Muscle of back (tissue), 11 donors: Measurements from ENCODE around the gene TNNI2. TPM values are rescaled to one million over a fixed set of nuclear protein-coding genes. Genes with fewer than 3 reads are reported as not detected.

Experiments used
- DNase-seq, 3 donors: peaks; one replicate each; pipeline versions ENCODE4 v3.0.0 to v3.0.0-alpha.2; 2013
- polyA plus RNA-seq, 10 donors: library from polyadenylated mRNA; unstranded; fragments of 120-200 nt; gene quantifications; one replicate each; pipeline ENCODE4 v1.2.1, GENCODE V29; 2013; ENCODE audit not compliant: insufficient read length in 10 of 10

The TNNI2 gene
- polyA plus RNA-seq, 10 donors: 1,680 to 3,659 (median 2,733) TPM

DNA sequence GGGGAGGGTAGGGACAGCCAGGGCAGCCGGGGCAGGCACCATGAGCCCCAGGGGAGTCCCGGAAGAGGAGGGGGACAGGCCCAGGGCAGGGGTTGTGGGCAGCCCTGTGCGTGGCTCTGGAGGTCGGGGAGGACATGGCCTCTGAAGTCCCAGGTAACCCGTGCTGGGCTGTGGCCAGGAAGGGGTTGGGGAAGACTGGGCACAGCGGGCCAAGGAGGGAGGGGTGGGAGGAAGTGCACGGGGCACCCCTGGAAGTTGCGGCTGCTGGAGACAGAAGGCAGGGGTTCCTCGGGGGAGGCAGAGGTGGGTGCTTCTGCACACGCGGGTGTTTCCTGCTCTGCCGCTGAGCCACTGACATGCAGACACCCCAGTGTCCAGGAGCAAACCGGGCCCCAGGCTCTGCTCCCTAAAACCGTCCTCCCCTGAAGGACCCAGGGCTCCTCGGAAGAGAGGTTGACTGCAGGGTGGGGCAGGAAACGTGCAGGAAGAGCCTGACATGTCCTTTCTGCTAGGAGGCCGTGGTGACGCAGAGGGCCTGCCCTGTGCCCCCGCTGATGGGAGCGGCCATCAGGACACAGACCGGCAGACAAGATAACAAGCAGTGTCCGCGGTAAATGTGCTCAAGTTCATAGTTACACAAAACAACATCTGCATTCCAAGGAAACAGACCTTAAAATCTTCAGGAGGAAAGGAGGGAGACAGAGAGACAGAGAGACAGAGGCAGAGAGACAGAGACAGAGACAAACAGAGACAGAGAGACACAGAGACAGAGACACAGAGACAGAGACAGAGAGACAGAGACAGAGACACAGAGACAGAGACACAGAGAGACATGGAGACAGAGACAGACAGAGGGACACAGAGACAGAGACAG is 5.7 kb downstream of the TNNI2 start:
- peak in 1 of 3 donors; percentile 76 for DNase-seq

GRCh38 chr11:1845095-1845429 is 6.3 kb downstream of the TNNI2 start:
- no peak for DNase-seq

DNA sequence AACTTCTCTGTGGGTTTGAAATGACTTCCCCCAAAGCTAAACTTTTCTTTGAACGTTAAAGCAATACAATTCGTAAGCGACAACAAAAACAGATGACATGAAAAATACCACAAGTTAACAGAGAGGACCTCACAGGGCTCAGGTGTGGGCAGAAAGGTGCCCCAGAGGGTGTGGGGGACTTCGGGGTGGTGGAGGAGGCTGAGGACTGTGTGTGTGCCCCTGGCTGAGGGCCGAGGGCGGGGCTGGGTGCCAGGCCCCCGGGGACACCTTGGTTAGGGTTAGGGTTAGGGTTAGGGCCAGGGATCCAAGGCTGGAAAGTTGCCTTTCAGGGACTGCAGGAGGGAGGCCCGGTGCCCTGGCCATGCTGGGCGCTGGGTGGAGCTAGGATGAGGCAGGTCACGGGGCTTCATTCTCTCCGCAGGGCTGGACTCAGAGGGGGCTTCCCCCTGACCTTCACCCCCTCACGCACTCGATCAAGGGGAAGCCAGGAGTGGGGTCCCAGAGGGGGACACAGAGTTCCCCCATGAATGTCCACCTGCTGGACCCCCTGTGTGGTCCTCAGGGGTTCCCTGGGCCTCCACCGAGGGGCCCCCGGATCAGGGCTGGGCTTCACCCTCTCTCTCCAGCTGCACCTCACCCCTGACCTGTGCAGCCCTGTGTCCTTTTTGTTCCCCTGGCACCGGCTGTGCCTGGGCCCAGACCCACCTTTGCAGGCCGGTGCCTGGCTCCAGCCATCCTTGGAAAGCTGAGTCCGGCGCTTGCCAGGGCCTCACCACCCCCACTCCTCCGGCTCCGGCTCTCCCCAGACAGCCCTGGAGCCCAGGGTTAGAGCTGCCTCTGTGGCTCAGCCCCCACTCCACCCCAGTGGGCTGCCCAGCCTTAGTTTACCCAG is 7.0 kb downstream of the TNNI2 start:
- DNase-seq: no peak

DNA sequence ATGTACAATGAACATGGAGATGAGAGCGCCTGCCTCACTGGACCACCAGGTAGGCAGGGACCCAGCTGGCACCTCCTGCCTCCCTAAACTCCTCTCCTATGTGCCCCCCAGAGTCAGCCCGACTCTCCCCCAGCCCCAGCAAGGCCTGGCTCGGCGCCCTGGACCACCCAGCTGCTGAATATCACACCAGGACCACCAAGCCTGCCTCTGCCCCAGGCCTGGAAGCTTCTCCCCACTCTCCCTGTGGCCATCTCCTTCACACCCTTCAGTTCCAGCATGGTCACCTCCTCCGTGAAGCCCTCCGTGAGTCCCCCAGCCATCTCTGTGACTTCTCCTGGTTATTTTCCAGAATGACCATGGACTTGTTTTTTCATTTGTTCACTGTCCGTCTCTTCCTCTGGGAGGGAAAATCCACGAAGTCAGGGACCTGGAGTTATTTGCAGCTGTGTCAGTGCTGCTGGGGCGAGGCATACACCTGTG is 7.7 kb downstream of the TNNI2 start:
- no peak for DNase-seq

DNA sequence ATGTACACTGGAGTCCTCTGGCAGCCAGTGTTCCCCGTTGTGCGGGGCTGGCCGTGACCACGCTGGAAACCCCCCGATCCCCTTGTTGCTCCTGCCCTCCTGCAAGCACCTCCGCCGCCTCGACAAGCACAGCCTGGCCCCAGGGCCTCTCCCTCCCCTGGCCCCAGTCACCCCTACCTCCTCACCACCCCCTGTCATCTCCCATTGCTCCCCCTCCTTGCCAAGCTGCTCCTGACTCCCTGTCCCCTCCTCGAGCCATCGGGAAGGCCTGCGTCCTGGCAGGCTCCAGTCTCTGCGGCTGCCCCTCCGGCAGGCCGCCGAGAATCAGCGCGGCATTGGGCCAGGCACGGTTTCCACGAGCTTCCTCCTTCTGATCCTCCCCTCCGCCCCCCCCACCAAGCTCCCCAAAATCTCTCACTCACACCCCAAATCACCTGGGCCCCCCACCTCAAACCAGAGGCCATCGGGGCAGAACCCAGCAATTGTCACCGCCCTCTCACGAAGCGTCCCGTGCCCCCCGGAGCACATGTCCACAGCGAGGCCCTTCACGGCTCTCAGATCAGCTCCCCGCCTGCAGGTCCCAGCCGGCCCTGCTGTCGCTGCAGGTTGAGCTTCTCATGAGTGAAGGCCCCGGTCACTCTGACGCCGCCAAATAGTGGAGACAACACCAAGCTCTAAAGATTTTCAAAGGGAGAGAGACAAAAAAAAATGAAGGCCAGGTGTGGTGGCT is 8.4 kb downstream of the TNNI2 start:
- DNase-seq: no peak

GRCh38 chr11:1847926-1848639 is 9.3 kb downstream of the TNNI2 start:
- DNase-seq: no peak

DNA sequence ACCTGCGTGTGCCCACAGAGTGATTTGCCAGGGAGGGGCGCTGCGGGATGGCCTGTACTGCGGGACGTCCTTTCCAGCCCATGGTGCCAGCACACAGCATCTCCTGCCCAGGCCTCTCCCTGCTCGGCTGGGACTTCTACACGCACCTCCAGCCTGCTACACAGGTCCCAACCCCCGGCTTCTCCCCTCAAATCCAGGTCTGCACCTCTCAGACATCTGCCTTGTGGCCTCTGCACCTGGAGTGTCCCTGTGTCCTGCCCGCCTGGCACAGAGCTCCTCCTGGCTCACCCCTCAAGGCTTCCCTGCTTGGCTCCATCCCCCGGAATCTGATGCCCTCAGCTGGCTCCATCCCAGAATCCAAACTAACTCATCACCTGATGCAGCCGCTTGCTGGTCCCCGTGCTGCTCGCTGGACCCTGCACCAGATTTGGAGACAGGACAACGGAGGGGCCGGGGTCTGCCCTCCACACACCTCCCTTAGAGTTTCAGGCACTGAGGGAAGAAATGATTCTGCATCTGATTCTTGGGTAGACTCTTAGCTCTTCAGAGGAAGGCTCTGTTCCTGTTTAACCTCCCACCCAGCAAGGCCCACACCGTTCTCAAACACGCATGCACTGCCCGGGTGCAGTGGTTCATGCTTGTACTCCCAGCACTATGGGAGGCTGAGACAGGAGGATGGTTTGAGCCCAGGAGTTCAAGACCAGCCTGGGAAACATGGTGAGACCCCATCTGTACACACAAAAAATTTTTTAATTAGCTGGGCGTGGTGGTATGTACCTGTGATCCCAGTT is 10.1 kb downstream of the TNNI2 start:
- no peak for DNase-seq

DNA sequence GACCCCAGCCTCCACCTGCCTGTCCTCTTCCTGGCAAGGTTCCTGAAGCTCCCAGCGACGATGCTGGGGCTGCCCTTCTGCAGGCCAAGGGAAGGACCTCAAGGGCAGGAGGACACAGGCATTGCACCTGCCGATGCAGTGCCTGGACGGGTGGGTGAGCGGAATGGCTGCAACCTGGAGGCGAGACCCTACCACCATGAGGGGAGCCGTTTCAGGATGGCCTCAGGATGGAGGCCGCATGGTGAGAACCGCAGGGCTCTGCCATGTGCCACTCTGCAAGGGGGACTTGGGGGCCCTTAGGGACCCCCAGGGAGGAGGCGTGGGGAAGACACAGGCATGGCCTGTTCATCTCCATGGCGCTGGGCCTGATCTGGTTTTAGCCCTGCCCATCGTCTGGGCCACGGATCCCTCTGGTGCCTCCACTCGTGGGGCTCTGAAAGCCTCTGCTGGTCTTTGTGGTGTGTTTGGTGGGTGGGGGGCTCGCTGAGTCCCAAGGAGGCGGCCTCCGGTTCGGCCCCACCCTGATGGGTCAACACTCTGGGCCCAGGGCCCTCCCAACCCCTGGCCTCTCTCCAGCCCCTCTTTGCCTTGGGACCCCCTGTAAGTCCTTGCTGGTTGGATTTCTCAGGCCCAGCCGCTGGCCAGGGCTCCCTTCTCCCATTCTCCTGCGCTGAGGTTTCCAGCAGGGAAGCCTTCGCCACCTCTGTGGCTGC is 12.8 kb downstream of the TNNI2 start:
- DNase-seq: no peak

- no peak for DNase-seq
Measured at GRCh38 chr11:1852271-1852876, 13.6 kb downstream of the TNNI2 start.

GRCh38 chr11:1852877-1853276 is 14.1 kb downstream of the TNNI2 start, which contains the start of gene LSP1:
TSS of gene LSP1 (plus strand) at chr11:1853084. CDS start at chr11:1853145, 61 bp downstream.
- DNase-seq: peak in 1 of 3 donors; percentile 29

- DNase-seq: peak in 1 of 3 donors; percentile 41
Measured at GRCh38 chr11:1853376-1854131, 14.8 kb downstream of the TNNI2 start.

- peak in 1 of 3 donors; percentile 55 for DNase-seq
Measured at GRCh38 chr11:1854132-1854948, 15.6 kb downstream of the TNNI2 start.

GRCh38 chr11:1854949-1855885 is 16.4 kb downstream of the TNNI2 start:
- DNase-seq: no peak

DNA sequence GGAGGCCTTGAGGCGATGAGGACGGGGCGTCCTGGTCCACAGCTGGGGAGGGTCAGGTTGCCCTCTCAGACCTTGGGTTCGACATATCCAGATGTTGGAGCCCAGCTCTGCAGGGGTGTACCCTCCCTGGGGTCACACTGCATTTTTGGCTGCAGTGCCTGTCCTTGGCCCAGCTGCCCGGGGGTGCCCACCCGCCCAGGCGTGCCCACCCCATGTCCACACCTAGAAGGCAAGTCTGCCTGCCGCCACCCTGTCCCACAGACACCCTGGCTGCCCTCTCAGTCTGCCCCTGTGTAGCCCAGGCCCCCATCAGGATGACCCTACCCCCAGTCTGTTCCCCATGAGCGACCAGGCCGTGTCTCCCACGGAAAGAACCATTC is 17.1 kb downstream of the TNNI2 start:
- no peak for DNase-seq

- DNase-seq: no peak
Measured at GRCh38 chr11:1856306-1857005, 17.7 kb downstream of the TNNI2 start.

DNA sequence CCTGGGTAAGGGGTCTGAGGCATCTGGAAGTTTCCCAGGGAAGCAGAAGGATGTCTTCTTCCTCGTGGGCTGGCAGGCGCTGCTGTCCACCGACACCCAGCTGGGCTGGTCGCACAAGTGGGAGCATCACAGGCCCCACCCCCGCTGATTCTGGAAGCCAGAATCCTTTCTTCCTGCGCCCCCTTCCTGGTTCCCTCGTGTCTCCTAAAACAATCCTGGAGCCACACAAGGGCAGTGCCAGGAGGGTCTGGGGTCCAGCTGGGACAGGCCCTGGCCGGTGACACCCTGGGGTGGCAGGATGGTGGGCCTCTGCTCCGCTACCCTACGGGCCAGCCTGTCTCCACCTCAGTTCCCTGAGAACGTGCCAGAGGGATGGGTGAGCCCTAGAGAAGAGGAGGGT is 18.3 kb downstream of the TNNI2 start:
- no peak for DNase-seq
